ENCODE data around the gene PLPP2. TPM values are rescaled to one million over a fixed set of nuclear protein-coding genes. Genes with fewer than 3 reads are reported as not detected.
"Not testable (repeated sequence)": the region's sequence is repeated elsewhere in the genome, so short reads cannot be mapped to it uniquely, and the experiment has no call there.

The PLPP2 gene
- polyA plus RNA-seq, 1 donor from 2014 or later, result 2.1 TPM

GRCh38 chr19:269241-269640 lies 22.0 kb downstream of the PLPP2 start:
- H3K36me3 ChIP-seq (ENCODE audit: insufficient read depth, low read length), result no peaks in the 10 kb centered on the region
- no peaks in the 10 kb centered on the region for H4K20me1 ChIP-seq (ENCODE audit: insufficient read depth)
- H3K27me3 ChIP-seq (ENCODE audit: insufficient read depth, low read depth, low read length), result peaks cover 29% of the 10 kb centered on the region
- no peak overlapping the region for H3K4me2 ChIP-seq (ENCODE audit: low read length)
- H3K27ac ChIP-seq (ENCODE audit: low read length), result no peak overlapping the region
- no peak overlapping the region for H3K9ac ChIP-seq (ENCODE audit: low read length)
- TF ChIP-seq POLR2AphosphoS5 (IDR thresholded peaks at IDR 0.05), result no peak
- H3K9me2 ChIP-seq (ENCODE audit: insufficient read depth, low read length), result no peaks in the 10 kb centered on the region
- H3K4me3 ChIP-seq (ENCODE audit: low read length), result no peak overlapping the region
- H3K79me2 ChIP-seq (replicated peaks; ENCODE audit: insufficient read depth, low read length), result no peaks in the 10 kb centered on the region
- H2AFZ ChIP-seq (ENCODE audit: low read depth, low read length), result no peak overlapping the region
- no peaks in the 10 kb centered on the region for H3F3A ChIP-seq (ENCODE audit: insufficient read depth, low read length, poor library complexity, severe bottlenecking)
- H3K9me3 ChIP-seq (ENCODE audit: low read length), result no peaks in the 10 kb centered on the region

GRCh38 chr19:262125-262524 lies 29.1 kb downstream of the PLPP2 start:
- H3K4me2 ChIP-seq (ENCODE audit: low read length), result no peak overlapping the region
- H3K9me2 ChIP-seq (ENCODE audit: insufficient read depth, low read length), result no peaks in the 10 kb centered on the region
- no peaks in the 10 kb centered on the region for H3K36me3 ChIP-seq (ENCODE audit: insufficient read depth, low read length)
- H2AFZ ChIP-seq (ENCODE audit: low read depth, low read length), result no peak overlapping the region
- H3K9me3 ChIP-seq (ENCODE audit: low read length), result no peaks in the 10 kb centered on the region
- no peak overlapping the region for H3K27ac ChIP-seq (ENCODE audit: low read length)
- no peaks in the 10 kb centered on the region for H3F3A ChIP-seq (ENCODE audit: insufficient read depth, low read length, poor library complexity, severe bottlenecking)
- H3K9ac ChIP-seq (ENCODE audit: low read length), result no peak overlapping the region
- H3K79me2 ChIP-seq (replicated peaks; ENCODE audit: insufficient read depth, low read length), result no peaks in the 10 kb centered on the region
- peaks cover 22% of the 10 kb centered on the region for H3K27me3 ChIP-seq (ENCODE audit: insufficient read depth, low read depth, low read length)
- H3K4me3 ChIP-seq (ENCODE audit: low read length), result no peak overlapping the region
- no peak for TF ChIP-seq REST (IDR thresholded peaks at IDR 0.05; ENCODE audit: borderline replicate concordance)
- TF ChIP-seq TAF1 (IDR thresholded peaks at IDR 0.05; ENCODE audit: low read depth), result no peak
- no peak for TF ChIP-seq SMC3 (conservative IDR thresholded peaks at IDR 0.05; ENCODE audit: poor library complexity)
- TF ChIP-seq EP300 (conservative IDR thresholded peaks at IDR 0.05; ENCODE audit: poor library complexity, severe bottlenecking), result no peak
- no peak for TF ChIP-seq EZH2 (IDR thresholded peaks at IDR 0.05; ENCODE audit: borderline replicate concordance, insufficient read depth, low read length, poor library complexity, severe bottlenecking)
- no peak for TF ChIP-seq POLR2AphosphoS5 (IDR thresholded peaks at IDR 0.05)
- no peak for TF ChIP-seq RAD21 (conservative IDR thresholded peaks at IDR 0.05)
- TF ChIP-seq CTCF (IDR thresholded peaks at IDR 0.05; ENCODE audit: poor library complexity, severe bottlenecking), result no peak
- TF ChIP-seq MXI1 (conservative IDR thresholded peaks at IDR 0.05; ENCODE audit: poor library complexity, severe bottlenecking), result no peak
- H4K20me1 ChIP-seq (ENCODE audit: insufficient read depth), result no peaks in the 10 kb centered on the region

- H3K27me3 ChIP-seq (ENCODE audit: insufficient read depth, low read depth, low read length); H3F3A ChIP-seq (ENCODE audit: insufficient read depth, low read length, poor library complexity, severe bottlenecking); H3K9ac ChIP-seq (ENCODE audit: low read length); H3K4me3 ChIP-seq (ENCODE audit: low read length); H2AFZ ChIP-seq (ENCODE audit: low read depth, low read length); H4K20me1 ChIP-seq (ENCODE audit: insufficient read depth); H3K36me3 ChIP-seq (ENCODE audit: insufficient read depth, low read length); H3K9me3 ChIP-seq (ENCODE audit: low read length); H3K27ac ChIP-seq (ENCODE audit: low read length); H3K4me2 ChIP-seq (ENCODE audit: low read length); H3K9me2 ChIP-seq (ENCODE audit: insufficient read depth, low read length); H3K79me2 ChIP-seq (replicated peaks; ENCODE audit: insufficient read depth, low read length): not testable (repeated sequence)
Observed at GRCh38 chr19:256804-257203, 34.4 kb downstream of the PLPP2 start.

GRCh38 chr19:252421-253186 lies 38.6 kb downstream of the PLPP2 start:
- H3F3A ChIP-seq (ENCODE audit: insufficient read depth, low read length, poor library complexity, severe bottlenecking); H4K20me1 ChIP-seq (ENCODE audit: insufficient read depth); H3K9me3 ChIP-seq (ENCODE audit: low read length); H3K4me3 ChIP-seq (ENCODE audit: low read length); H2AFZ ChIP-seq (ENCODE audit: low read depth, low read length); H3K9ac ChIP-seq (ENCODE audit: low read length); H3K4me2 ChIP-seq (ENCODE audit: low read length); H3K79me2 ChIP-seq (replicated peaks; ENCODE audit: insufficient read depth, low read length); H3K36me3 ChIP-seq (ENCODE audit: insufficient read depth, low read length); H3K27ac ChIP-seq (ENCODE audit: low read length); H3K9me2 ChIP-seq (ENCODE audit: insufficient read depth, low read length); H3K27me3 ChIP-seq (ENCODE audit: insufficient read depth, low read depth, low read length): not testable (repeated sequence)
